ENCODE measurements around the gene GRB10.

GRB10 gene

DNA sequence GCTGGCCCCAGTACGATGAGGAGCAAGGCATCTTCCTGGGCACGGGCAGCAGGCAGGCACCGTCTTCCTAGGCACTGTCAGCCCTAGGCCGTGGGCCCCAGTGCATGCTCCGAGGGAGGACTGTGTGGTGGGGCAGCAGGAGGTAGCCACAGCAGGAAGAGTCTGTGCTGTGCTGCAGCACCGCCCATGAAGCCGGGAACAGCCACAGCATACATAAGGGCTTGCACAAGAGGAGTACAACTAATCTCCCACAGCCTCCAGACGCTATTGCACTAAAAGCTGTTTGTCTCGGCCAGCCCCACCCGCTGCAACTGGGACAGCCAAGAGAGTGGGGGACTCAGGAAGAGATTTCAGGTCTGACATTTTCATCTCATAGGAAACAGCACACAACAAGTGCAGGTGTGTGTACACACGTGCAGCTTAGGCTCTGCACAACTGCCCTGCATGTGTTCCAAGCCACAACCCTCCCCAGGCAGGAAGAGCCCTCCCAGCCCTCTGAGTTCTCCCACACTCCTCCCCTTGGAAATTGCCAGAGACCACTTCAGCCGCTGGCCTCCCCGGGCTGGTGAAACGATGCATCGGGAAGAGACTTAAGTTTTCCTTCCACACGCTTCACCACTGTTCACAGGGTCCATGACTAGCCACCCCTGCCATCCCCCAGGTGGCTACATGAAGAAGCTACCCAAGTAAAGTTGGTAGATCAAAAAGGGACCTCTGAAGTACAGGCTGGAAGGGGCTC, 129.4 kb downstream of the GRB10 start:
- no peak for DNase-seq (ENCODE audit: low read depth)

GRCh38 chr7:50652400-50653125, 130.1 kb downstream of the GRB10 start:
- no peak for DNase-seq (ENCODE audit: low read depth)

DNA sequence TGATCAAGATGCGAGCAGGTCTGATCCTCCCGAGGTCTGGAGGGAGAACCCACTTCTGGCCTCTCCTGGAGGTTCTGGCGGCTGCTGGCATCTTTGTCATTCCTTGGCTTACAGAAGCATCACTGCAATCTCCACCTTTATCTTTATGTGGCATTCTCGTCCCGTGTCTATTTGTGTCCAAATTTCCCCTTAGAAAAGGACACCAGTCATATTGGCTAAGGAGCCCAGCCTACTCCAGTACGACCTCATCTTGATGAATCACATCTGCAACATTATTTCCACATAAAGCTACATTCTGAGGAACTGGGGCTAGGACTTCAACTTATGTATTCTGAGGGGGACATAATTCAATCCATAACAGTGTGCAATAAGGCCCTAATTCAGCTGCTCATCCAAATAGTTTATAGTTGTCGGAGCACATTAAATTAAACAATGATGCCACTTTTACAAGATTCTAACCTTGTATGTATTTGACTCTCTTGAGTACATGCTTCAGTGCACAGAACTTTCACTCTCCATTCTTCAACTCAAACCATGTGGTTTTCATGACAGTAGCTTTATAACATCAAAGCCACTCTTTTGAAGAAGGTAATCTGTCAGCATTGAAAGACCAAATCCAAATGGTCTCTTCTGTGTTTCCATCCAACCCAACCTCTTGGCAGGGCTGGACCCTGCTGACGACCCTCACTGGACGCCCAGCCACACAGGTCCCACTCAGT, 131.3 kb downstream of the GRB10 start:
- no peak for DNase-seq (ENCODE audit: low read depth)

DNA sequence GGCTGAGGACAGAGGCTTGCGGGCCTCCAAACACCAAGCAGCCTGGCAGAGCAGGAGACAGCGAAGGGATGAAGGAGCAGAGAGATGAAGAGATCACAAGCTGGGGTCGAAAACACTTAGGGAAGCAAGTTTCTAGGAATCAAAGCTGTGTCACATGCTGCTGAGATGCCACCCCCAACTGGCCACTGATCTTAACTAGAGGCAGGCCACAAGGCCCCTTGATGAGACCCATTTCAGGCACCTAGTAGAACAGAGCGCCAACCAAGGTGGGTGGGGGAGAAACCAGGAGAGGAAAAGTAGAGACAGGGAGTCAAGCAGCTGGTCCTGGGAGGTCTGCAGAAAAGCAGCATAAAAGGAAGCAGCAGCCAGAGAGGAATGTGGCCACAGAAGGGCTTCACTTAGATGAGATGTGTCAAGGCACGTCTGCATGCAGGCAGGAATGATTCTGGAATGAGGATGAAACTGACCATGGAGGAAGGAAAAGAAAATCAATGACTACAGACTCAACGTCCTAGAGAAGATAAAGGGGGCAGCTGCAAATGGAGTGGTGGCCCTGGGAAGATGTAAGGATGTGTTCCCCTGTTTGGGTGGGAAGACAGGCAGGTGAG, 132.5 kb downstream of the GRB10 start:
- no peak for DNase-seq (ENCODE audit: low read depth)

GRCh38 chr7:50649259-50649885, 133.3 kb downstream of the GRB10 start:
- no peak for DNase-seq (ENCODE audit: low read depth)

GRCh38 chr7:50648570-50649169, 134.0 kb downstream of the GRB10 start:
- no peak for DNase-seq (ENCODE audit: low read depth)

DNA sequence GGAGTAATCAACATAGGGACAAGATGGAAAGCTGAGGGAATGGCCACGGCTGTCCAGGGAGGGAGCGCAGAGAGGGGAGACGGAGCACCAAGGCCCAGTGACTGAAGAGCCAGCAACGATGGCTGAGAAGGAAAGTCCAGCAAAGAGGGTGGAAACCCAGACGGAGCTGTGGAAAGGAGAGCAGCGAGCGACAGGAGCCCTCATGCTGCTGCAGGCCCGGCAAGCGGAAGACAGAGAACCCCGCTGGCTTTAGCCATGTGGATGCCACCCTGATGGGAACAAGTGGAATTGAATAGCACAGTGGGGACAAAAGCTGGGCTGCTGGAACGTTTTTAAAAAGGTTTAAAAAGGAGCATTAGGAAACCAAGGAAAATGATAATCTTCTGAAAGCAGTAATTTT, 134.6 kb downstream of the GRB10 start:
- DNase-seq (ENCODE audit: low read depth): no peak

DNA sequence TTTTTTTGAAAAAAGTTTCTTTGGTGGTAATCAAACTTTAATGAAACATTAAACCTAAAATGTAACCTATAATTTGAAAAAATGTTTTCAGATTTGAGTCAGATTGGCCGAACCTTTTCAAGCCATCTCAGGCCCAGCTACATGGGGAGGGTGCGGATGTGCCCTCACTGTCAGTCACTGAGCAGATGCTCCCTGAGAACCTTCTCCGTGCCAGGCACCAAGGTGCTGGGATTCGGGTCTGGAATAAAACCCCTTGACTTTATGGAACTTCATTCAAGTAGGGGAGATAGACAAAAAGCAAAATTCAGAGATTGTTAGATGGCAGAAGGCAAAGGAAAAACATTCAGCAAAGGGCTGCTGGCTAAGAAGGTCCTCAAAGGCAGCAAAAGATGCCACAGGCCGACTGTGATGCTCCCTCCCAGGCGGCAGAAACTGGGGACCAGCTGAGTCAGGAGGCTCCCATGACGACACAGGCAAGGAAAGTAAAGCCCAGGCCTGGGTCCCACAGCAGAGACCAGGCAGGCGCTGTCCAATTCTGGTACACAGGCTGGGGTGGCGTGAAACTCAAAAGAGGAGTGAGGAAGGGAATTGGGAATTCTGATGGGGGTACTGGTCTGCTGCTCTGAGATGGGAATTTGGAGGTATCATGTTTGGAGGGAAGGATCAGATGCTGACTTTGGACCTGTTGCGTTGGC, 135.3 kb downstream of the GRB10 start:
- no peak for DNase-seq (ENCODE audit: low read depth)

DNA sequence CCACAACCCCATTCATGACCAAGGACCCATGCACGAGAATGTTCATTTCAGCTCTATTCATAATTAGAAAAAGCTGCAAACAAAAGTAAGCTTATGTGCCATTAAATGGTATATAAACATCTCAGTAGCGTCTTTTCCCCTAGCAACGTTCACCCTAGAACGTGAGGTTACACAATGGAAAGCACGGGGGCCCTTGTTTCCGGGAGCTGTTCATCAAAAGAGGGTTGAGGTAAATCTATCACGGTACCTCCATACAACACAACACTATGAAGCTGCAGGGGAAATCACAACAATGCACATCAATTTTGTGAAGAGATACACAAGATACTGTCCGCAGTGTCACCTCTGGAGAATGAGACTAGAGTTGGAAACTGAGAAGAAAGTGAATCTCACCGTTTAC, 136.6 kb downstream of the GRB10 start:
- no peak for DNase-seq (ENCODE audit: low read depth)

DNA sequence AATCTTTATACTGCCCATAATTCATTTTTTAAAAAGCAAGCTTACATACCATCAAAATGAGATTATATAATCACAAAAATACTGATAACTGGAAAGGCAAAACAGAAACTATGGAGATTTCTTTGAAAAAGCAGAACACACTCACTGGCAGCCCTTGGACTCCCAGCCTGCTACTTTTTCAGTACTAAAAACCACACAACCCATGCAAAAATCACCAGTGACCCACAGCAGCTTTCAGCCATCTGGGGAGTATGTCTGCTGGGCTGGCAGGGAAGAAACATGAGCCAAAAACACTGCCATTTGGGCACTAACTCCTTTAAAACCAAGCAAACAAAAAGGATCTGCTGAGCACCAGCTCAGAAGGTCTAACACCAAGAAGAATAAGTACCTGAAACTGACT, 137.5 kb downstream of the GRB10 start:
- DNase-seq (ENCODE audit: low read depth): no peak

DNA sequence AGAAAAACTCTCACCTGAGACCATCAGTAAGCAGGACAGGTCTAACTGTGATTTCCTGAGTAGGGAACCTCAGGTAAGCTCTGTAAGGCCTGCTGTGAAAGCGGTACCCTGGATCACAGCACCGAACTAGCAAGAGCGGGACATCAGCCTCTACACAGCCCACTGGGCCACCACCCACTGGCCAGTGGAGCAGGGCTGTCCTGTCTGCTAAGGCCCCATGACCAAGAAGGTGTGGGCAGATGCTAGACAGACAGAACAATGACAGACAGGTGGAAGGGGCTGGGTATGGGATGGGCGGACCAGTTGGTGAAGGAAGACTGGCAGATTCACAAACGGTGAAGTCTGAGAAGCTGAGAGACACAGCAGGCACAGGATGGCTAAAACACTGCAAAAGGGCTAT, 138.1 kb downstream of the GRB10 start:
- DNase-seq (ENCODE audit: low read depth): no peak

DNA sequence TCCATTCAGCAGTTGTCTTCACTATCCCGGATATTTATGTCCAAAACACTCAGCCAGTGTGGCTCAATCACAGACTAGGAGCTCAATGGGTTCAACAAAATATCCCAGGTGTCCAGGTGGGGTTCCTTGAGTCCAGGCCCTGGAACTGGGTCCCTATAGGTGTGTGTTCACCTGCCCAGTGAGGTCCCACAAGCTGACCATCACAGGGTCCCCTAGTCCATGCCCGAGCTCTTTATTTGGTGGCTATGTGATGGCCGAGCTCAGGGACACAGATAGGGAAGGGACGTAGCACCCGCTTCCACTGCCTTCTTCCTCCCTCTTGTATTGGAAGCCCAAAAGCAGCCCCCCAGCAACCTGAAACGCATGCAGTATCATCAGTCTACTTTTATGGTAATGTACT, 138.6 kb downstream of the GRB10 start:
- no peak for DNase-seq (ENCODE audit: low read depth)

DNA sequence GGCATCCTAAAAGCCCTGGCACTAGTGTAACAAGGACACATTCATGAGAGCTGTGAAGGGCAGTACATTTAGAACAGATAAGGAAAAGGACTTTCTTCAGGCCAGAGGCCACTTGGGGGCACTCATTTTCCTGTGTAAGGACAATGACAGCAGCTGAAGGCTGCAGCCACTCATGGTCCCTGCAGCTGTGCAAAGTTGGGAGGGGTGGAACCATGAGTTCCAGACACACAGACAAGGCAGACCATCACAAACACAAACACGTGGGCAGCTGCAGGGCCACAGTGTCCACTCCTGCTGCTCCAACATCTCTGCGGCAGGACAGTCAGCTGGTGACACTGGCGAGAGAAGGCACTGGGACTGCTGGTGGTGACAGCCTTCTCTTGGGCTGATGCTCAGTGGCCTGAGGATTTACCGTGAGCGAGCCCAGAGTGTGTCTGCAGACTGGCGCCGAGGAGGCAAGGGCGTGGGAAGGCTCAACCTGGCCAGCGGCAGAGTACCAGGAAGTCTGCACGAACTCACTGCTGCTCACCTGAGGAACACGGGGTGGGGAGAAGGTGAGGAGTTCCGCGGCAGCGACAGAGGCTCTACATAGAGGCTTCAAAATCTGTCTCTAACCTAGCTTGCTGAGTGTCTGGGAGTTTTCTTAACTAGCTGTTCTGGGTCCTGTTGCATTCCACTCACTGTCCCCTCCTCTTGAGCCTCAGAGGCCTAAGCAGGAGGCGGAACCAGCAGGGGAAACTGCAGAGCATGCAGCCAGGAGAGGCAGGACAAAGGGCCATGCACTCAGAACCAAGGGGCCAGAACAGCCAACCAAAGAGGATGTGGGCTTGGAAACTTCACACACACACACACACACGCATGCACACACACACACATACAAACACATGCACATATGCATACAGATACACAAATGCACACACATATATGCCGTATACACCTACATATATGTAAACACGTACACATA, 141.0 kb downstream of the GRB10 start:
- DNase-seq (ENCODE audit: low read depth): no peak

DNA sequence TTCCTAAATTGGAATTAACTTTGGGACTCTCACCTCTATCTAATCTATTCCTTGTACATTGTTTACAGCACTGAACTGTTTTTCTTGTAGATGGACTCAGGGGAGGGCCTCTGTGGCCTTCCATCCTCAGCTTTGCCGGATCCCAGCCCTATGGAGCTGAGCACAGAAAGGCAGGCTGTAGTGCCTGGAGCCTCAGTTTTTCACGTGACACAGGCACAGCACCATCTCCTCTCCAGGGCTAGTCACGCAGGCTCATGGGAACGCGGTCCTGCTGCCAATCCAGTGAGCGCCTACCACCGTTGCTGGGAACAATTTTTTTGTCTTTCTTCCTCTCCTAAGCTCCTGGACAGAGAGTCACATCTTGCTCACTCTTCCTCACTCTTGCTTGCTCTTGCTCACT, 141.9 kb downstream of the GRB10 start:
- no peak for DNase-seq (ENCODE audit: low read depth)

GRCh38 chr7:50640256-50640655, 142.4 kb downstream of the GRB10 start:
- DNase-seq (ENCODE audit: low read depth): no peak

- DNase-seq (ENCODE audit: low read depth): no peak
Measured at GRCh38 chr7:50637725-50638643, 144.7 kb downstream of the GRB10 start.

DNA sequence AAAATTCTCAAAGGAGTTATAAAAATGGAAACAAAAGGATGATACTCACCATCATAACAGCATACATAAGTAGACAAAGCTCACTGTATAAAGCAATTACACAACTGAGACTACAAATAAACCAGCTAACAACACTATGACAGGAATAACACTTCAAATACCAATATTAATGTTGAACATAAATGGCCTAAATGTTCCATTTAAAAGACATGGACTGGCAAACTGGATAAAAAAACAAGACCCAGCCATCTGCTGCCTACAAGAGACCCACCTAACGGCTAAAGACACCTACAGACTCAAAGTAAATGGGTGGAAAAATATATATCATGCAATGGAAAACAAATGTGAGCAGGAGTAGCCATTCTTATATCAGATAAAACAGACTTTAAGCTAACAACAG, 148.3 kb downstream of the GRB10 start:
- DNase-seq (ENCODE audit: low read depth): no peak

DNA sequence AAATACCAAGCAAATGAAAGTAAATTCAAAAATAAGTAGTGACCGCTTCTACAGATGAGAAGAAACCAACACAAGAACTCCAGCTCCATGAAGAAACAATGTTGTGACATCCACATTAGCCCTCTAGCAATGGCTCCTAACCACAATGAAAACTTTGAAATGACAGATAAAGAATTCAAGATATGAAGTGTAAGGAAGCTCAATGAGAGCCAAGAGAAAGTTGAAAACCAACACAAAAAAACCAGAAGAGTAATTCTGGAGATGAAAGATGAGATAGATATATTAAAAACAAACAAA, 149.3 kb downstream of the GRB10 start:
- no peak for DNase-seq (ENCODE audit: low read depth)

Data from non-pigmented ciliary epithelial cell (primary cell).